Ovary (tissue), 9 donors: ENCODE measurements around the gene TBC1D25. TPM values are rescaled to one million over a fixed set of nuclear protein-coding genes. Genes with fewer than 3 reads are reported as not detected.

Source experiments
- DNase-seq, 5 donors: peaks; one replicate each; pipeline ENCODE4 v3.0.0-alpha.2; 2019 to 2020
- H3K27ac ChIP-seq, 2 donors: fragments of 200-600 bp; one replicate each; pipeline versions ENCODE4 v1.5.1 to v1.8.0; 2019 to 2022
- H3K27me3 ChIP-seq: fragments of 200-600 bp; one replicate; pipeline ENCODE4 v1.8.0; 2022
- H3K36me3 ChIP-seq: fragments of 200-600 bp; sonication (generic); one replicate; pipeline ENCODE4 v1.5.1; 2019
- H3K4me1 ChIP-seq: one replicate; pipeline ENCODE4 v1.8.1; 2013; ENCODE audit warnings: mild to moderate bottlenecking, moderate library complexity; ENCODE audit not compliant: insufficient read depth
- H3K4me3 ChIP-seq: fragments of 200-600 bp; sonication (generic); one replicate; pipeline ENCODE4 v1.5.1; 2017
- H3K9me3 ChIP-seq, 2 donors: fragments of 200-600 bp in 1 of 2; sonication (generic) in 1 of 2; one replicate each; pipeline versions ENCODE4 v1.5.1 to v1.8.1; 2013 to 2019; ENCODE audit warnings: mild to moderate bottlenecking in 1 of 2, moderate library complexity in 1 of 2
- EP300 ChIP-seq: sonication (generic); formaldehyde crosslinking; IDR thresholded peaks from one replicate; pipeline ENCODE4 v1.6.1; 2017; ENCODE audit warnings: antibody characterized with exemption
- POLR2A ChIP-seq: fragments of 450-650 bp; IDR thresholded peaks from one replicate; pipeline ENCODE4 v1.6.1; 2017; ENCODE audit warnings: antibody characterized with exemption, mild to moderate bottlenecking, moderate library complexity
- WGBS, 3 donors: extraction: QIAGEN DNeasy Blood & Tissue Kit in 1 of 3; methylation state at CpG; one replicate each; pipeline versions ENCODE4 v1.1.5 to v1.1.7; 2013 to 2017; 5-methylcytosine and 5-hydroxymethylcytosine counted together
- intact Hi-C, 4 donors: fragments of 100-400 bp; cut with DNase I; formaldehyde crosslinking; loops; one replicate each; pipeline versions ENCODE4 v1.11.0 to v1.15.1; 2022 to 2023
- polyA plus RNA-seq, 2 donors: library from polyadenylated mRNA; stranded (reverse); fragments of 200-250 nt in 1 of 2; fragments of 350-450 nt in 1 of 2; fragmentation: Illumina TruSeq in 1 of 2; extraction: RNeasy Lipid Tissue Mini Kit (QIAGEN cat#74804) in 1 of 2; gene quantifications; one replicate each; pipeline ENCODE4 v1.2.3, GENCODE V29; 2013 to 2014
- total RNA-seq, 7 donors: library from RNA; depleted of rRNA in 2 of 7; stranded (reverse); fragments of >200 nt in 2 of 7; fragmentation: NEBNext Ultra II Directional in 3 of 7; extraction: Animal tissue kit (Norgen Biotek cat#: 25700) in 3 of 7; gene quantifications; one replicate each; pipeline versions ENCODE4 v1.1.0 to v1.2.4, GENCODE V29; 2016 to 2023
- TF ChIP-seq, protein P1 (sequence below), 3 donors: fragments of 450-650 bp in 2 of 3; fragments of 200-600 bp in 1 of 3; IDR thresholded peaks; one replicate each; pipeline versions ENCODE4 v1.5.1 to v1.8.0; 2016 to 2022; ENCODE audit warnings: antibody characterized with exemption in 3 of 3, mild to moderate bottlenecking in 1 of 3
- donor health status: DM: no; HTN: no; CAD: no; lungs with moderate emphysema.
- donor health status: DM: no; HTN: no; CAD: no.
- donor health status: Bipolar disorder and iron deficiency.
- donor health status: DM: yes; HTN: yes; CAD: no.
- donor health status: DM: no; HTN: no; CAD: no.
- donor health status: DM: yes; HTN: yes; CAD: no.

The TBC1D25 gene
- total and polyA plus RNA-seq, 9 donors, result 8.1 to 16.0 (median 12.2) TPM

DNA sequence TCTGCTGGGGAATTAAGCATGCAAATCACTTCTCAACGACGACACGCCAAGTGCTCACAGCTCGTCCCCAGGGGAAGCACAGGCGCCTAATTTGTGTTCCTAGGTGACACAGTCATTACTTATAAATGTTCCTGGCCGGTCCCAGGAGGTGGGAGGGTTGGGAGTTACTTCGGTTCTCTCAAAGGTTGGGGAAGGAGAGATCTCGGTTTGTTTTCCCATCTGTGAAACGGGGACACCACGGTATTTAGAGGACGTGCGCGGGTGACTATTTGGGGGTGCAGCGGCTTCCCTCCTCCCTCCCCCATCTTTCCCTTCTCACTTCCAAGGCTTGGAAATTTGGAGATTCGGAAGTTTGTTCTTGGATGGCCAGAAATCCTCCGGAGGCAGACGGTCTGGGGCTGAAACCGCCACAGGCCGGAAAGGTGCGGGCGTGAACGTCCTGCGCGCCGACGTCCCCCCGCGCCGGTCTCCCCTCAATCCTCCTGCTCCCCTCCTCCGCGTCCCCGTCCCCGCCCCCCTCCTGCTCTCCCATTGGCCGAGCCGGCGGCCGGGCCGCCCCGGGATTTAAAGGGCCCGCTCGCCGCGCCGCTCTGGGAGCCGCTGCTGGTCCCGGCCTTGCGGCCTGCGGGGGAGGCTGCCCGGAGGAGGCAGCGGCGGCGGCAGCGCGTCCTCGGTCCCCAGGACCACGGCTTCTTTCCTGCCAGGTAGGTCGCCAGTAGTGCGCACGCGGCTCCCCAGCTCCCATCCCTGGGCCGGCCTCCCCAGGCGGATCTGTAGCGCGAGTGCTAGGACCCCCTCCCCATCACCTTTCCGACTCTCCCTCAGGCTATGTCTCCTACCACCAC is 30.9 kb upstream of the TBC1D25 start, which contains the start of gene PORCN:
Gene PORCN (plus strand): TSS at position 593 of the 845 bp plus-strand sequence. CDS start 829 bp downstream, outside the sequence.
- DNase-seq, result peak; percentile 80 to 88 (median 84)
- Histone ChIP-seq H3K36me3 (no peaks in the 10 kb centered on the region), H3K4me3 (peak within 1 kb of the TSS; percentile 75), H3K27me3 (no peaks in the 10 kb centered on the region), H3K4me1 (no peaks in the 10 kb centered on the region), H3K27ac (peak within 1 kb of the TSS in 1 of 2 donors; percentile 24), H3K9me3 (no peaks in the 10 kb centered on the region)
- TF ChIP-seq, protein P1, sequence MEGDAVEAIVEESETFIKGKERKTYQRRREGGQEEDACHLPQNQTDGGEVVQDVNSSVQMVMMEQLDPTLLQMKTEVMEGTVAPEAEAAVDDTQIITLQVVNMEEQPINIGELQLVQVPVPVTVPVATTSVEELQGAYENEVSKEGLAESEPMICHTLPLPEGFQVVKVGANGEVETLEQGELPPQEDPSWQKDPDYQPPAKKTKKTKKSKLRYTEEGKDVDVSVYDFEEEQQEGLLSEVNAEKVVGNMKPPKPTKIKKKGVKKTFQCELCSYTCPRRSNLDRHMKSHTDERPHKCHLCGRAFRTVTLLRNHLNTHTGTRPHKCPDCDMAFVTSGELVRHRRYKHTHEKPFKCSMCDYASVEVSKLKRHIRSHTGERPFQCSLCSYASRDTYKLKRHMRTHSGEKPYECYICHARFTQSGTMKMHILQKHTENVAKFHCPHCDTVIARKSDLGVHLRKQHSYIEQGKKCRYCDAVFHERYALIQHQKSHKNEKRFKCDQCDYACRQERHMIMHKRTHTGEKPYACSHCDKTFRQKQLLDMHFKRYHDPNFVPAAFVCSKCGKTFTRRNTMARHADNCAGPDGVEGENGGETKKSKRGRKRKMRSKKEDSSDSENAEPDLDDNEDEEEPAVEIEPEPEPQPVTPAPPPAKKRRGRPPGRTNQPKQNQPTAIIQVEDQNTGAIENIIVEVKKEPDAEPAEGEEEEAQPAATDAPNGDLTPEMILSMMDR (IDR thresholded peaks at IDR 0.05), result no peak
- TF ChIP-seq POLR2A, result peak; percentile 37
- 31 to 42% (median 39%) methylated on average over 44 to 65 of the region's 65 CpGs for WGBS, 3 donors
- intact Hi-C loops, result no loop called here

DNA sequence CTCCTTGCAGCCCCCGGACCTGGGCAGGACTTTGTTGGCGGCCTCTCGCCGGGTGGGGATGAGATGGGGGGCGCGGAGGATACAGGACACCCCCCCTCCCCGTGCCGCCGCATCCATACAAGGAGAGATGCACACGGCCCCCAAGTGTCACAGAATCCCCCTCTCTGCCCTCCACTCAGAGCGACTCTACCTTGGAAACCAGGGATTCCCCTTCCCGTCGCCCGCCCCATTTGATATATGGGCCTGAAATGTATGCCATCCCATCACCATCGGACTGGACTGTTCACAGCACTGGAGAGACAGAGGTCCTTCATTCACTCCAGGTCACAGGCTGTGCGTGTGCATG is 30.3 kb upstream of the TBC1D25 start:
- no peak overlapping the region for H3K27ac ChIP-seq
- 28 to 47% (median 42%) methylated on average over 16 of the region's 16 CpGs for WGBS, 3 donors
- peak overlapping the region; percentile 75 for H3K4me3 ChIP-seq
- no peaks in the 10 kb centered on the region for H3K27me3 ChIP-seq
- H3K4me1 ChIP-seq, result no peaks in the 10 kb centered on the region
- intact Hi-C loops, result no loop called here
- H3K36me3 ChIP-seq, result no peaks in the 10 kb centered on the region
- DNase-seq, result no peak
- TF ChIP-seq, protein P1 (IDR thresholded peaks at IDR 0.05), result no peak
- no peak for TF ChIP-seq EP300
- no peaks in the 10 kb centered on the region for H3K9me3 ChIP-seq

DNA sequence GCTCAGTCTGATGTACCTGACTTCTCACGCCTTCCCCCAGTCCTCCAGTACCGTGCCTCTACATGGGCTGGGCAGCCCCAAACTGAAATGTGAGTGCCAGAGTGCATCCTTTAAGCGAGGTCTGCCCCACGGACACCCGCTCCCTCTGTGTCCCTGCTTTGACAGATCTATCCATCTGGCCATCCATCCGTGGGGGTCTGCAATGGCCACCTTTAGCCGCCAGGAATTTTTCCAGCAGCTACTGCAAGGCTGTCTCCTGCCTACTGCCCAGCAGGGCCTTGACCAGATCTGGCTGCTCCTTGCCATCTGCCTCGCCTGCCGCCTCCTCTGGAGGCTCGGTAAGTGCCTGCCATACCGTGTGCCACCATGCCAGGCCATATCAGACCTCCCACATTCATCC is 29.9 kb upstream of the TBC1D25 start:
- Histone ChIP-seq H3K27ac (no peak overlapping the region), H3K4me1 (no peaks in the 10 kb centered on the region), H3K36me3 (no peaks in the 10 kb centered on the region), H3K27me3 (no peaks in the 10 kb centered on the region), H3K4me3 (peak overlapping the region; percentile 75), H3K9me3 (no peaks in the 10 kb centered on the region)
- intact Hi-C loops, result no loop called here
- no peak for TF ChIP-seq EP300
- TF ChIP-seq POLR2A, result no peak
- TF ChIP-seq, protein P1 (IDR thresholded peaks at IDR 0.05), result no peak
- no peak for DNase-seq
- WGBS, 3 donors, result 51 to 61% (median 58%) methylated on average over 11 of the region's 11 CpGs

DNA sequence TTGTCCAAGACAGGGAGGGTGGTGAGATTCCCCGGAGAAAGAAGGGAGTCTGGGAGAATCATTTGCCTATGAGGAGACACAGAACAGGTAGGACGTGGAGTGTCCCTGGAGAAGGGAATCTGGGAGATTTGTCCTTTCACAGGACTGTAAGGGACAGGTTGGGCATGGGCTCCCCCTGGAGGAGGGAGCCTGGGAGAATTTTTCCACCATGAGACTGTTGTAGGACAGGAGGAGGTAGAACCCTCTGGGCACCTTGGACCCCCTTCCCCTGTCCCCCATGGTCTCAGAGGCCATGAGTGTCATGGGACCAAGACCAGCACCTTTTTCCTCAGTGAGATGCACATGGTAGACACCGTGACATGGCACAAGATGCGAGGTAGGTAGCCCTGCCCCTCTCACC is 28.0 kb upstream of the TBC1D25 start:
- H3K4me3 ChIP-seq, result no peak overlapping the region
- no peak overlapping the region for H3K27ac ChIP-seq
- H3K9me3 ChIP-seq, result no peaks in the 10 kb centered on the region
- DNase-seq, result no peak
- WGBS, 3 donors, result 59 to 69% (median 66%) methylated on average over 4 of the region's 4 CpGs
- H3K27me3 ChIP-seq, result no peaks in the 10 kb centered on the region
- no peaks in the 10 kb centered on the region for H3K36me3 ChIP-seq
- H3K4me1 ChIP-seq, result no peaks in the 10 kb centered on the region
- TF ChIP-seq EP300 (no peak), POLR2A (no peak)
- TF ChIP-seq, protein P1 (IDR thresholded peaks at IDR 0.05), result no peak
- intact Hi-C loops, result no loop called here
